Endodermal cell (in vitro differentiated cells): ENCODE results near the gene POU6F2. TPM values are rescaled to one million over a fixed set of nuclear protein-coding genes. Genes with fewer than 3 reads are reported as not detected.
A peak's percentile ranks its signal among the peaks of the same experiment; 100 is the strongest.

Experiments used
- DNase-seq: peaks from one replicate; pipeline ENCODE4 v3.0.0-alpha.2; 2017
- H3K27ac ChIP-seq: 2 replicates; pipeline ENCODE4 v1.5.1; 2013; ENCODE audit warnings: mild to moderate bottlenecking, low read depth, low read length, moderate library complexity
- H3K27me3 ChIP-seq: 2 replicates; pipeline ENCODE4 v1.6.1; 2013; ENCODE audit warnings: mild to moderate bottlenecking, low read length, moderate library complexity; ENCODE audit not compliant: insufficient read depth, control insufficient read depth, poor library complexity, severe bottlenecking
- H3K36me3 ChIP-seq: 2 replicates; pipeline ENCODE4 v1.7.0; 2013; ENCODE audit warnings: mild to moderate bottlenecking, low read length, moderate library complexity; ENCODE audit not compliant: control insufficient read depth, insufficient read depth
- H3K4me1 ChIP-seq: one replicate; pipeline ENCODE4 v1.7.0; 2013; ENCODE audit warnings: low read length; ENCODE audit not compliant: control insufficient read depth, insufficient read depth
- H3K4me3 ChIP-seq: 2 replicates; pipeline ENCODE4 v1.5.1; 2013; ENCODE audit warnings: mild to moderate bottlenecking, low read length, moderate library complexity
- H3K9ac ChIP-seq: 2 replicates; pipeline ENCODE4 v1.6.1; 2013; ENCODE audit warnings: mild to moderate bottlenecking, low read length, moderate library complexity; ENCODE audit not compliant: poor library complexity, severe bottlenecking; ENCODE audit errors: extremely low read depth
- H3K9me3 ChIP-seq: 2 replicates; pipeline ENCODE4 v1.6.1; 2013; ENCODE audit warnings: mild to moderate bottlenecking, low read length, moderate library complexity; ENCODE audit not compliant: control insufficient read depth
- H3K27ac Mint-ChIP-seq: 2 replicates; pipeline ENCODE4 v1.8.0; 2020; ENCODE audit warnings: mixed read lengths
- H3K27me3 Mint-ChIP-seq: 2 replicates; pipeline ENCODE4 v1.8.0; 2021; ENCODE audit warnings: mild to moderate bottlenecking, mixed read lengths; ENCODE audit not compliant: insufficient read depth
- H3K36me3 Mint-ChIP-seq: 2 replicates; pipeline ENCODE4 v1.8.0; 2020; ENCODE audit warnings: low read depth, mixed read lengths
- H3K4me1 Mint-ChIP-seq: 2 replicates; pipeline ENCODE4 v1.8.0; 2020; ENCODE audit warnings: mixed read lengths
- H3K4me3 Mint-ChIP-seq: 2 replicates; pipeline ENCODE4 v1.8.0; 2020; ENCODE audit warnings: mild to moderate bottlenecking, moderate library complexity, mixed read lengths
- H3K9me3 Mint-ChIP-seq: 2 replicates; pipeline ENCODE4 v1.8.0; 2020; ENCODE audit warnings: mild to moderate bottlenecking, mixed read lengths
- CTCF ChIP-seq: fragments of 200-600 bp; sonication (generic); conservative IDR thresholded peaks from 2 replicates; pipeline ENCODE4 v1.5.0; 2021; ENCODE audit warnings: antibody characterized with exemption, mild to moderate bottlenecking
- WGBS, 2 experiments: methylation state at CpG; one replicate each; pipeline versions ENCODE4 v1.1.5 to v1.1.7; 2013; ENCODE audit warnings: missing lambda C conversion rate in 2 of 2, mixed read lengths in 1 of 2; ENCODE audit not compliant: insufficient coverage in 1 of 2, insufficient read length in 1 of 2; 5-methylcytosine and 5-hydroxymethylcytosine counted together
- total RNA-seq, 2 donors: library from RNA; stranded (reverse); fragmentation: NEBNext Ultra II Directional in 1 of 2; extraction: Animal tissue kit (Norgen Biotek cat#: 25700) in 1 of 2; gene quantifications; 2 replicates in 1 of 2; 3 replicates in 1 of 2; pipeline ENCODE4 v1.2.1, GENCODE V29; 2021

The POU6F2 gene
- total RNA-seq, 2 donors from 2014 or later: 6.0 to 10.0 TPM

- H3K4me3 Mint-ChIP-seq: no peak overlapping the region
- H3K36me3 Mint-ChIP-seq: no peaks in the 10 kb centered on the region
- no peaks in the 10 kb centered on the region for H3K9me3 ChIP-seq
- no peak for TF ChIP-seq CTCF
- no peak overlapping the region for H3K27ac Mint-ChIP-seq
- H3K9me3 Mint-ChIP-seq: no peaks in the 10 kb centered on the region
- 96 to 100% methylated on average over 1 to 2 of the region's 3 CpGs for WGBS, 2 experiments
- peaks cover 13% of the 10 kb centered on the region for H3K4me1 ChIP-seq
- no peak overlapping the region for H3K27ac ChIP-seq
- H3K4me1 Mint-ChIP-seq: peaks cover 19% of the 10 kb centered on the region
- H3K4me3 ChIP-seq: no peak overlapping the region
- no peaks in the 10 kb centered on the region for H3K27me3 ChIP-seq
- H3K27me3 Mint-ChIP-seq: no peaks in the 10 kb centered on the region
- DNase-seq: no peak
- no peak overlapping the region for H3K9ac ChIP-seq
- no peaks in the 10 kb centered on the region for H3K36me3 ChIP-seq
Measured at GRCh38 chr7:39463252-39463651, 485.5 kb downstream of the POU6F2 start.

GRCh38 chr7:39464350-39465054 lies 486.8 kb downstream of the POU6F2 start:
- DNase-seq: no peak
- TF ChIP-seq CTCF: no peak
- Histone ChIP-seq H3K36me3 (no peaks in the 10 kb centered on the region), H3K9ac (no peak overlapping the region), H3K27ac (no peak overlapping the region), H3K4me3 (no peak overlapping the region), H3K4me1 (peaks cover 13% of the 10 kb centered on the region), H3K27me3 (no peaks in the 10 kb centered on the region), H3K9me3 (no peaks in the 10 kb centered on the region)
- peaks cover 14% of the 10 kb centered on the region for H3K4me1 Mint-ChIP-seq
- 87 to 90% methylated on average over 8 to 15 of the region's 16 CpGs for WGBS, 2 experiments
- no peaks in the 10 kb centered on the region for H3K9me3 Mint-ChIP-seq
- H3K27me3 Mint-ChIP-seq: no peaks in the 10 kb centered on the region
- no peaks in the 10 kb centered on the region for H3K36me3 Mint-ChIP-seq
- H3K4me3 Mint-ChIP-seq: no peak overlapping the region
- peak overlapping the region; percentile 80 for H3K27ac Mint-ChIP-seq

GRCh38 chr7:39465055-39465929 lies 487.6 kb downstream of the POU6F2 start:
- Histone ChIP-seq H3K36me3 (no peaks in the 10 kb centered on the region), H3K9ac (no peak overlapping the region), H3K9me3 (no peaks in the 10 kb centered on the region), H3K4me3 (no peak overlapping the region), H3K27me3 (no peaks in the 10 kb centered on the region), H3K27ac (no peak overlapping the region), H3K4me1 (peaks cover 13% of the 10 kb centered on the region)
- peak; percentile 95 for TF ChIP-seq CTCF
- Mint-ChIP-seq H3K4me1 (peaks cover 11% of the 10 kb centered on the region), H3K4me3 (no peak overlapping the region), H3K27me3 (no peaks in the 10 kb centered on the region), H3K36me3 (no peaks in the 10 kb centered on the region), H3K9me3 (no peaks in the 10 kb centered on the region), H3K27ac (peak overlapping the region; percentile 80)
- WGBS, 2 experiments: 51 to 55% methylated on average over 14 to 17 of the region's 18 CpGs
- DNase-seq: peak; percentile 82
